ENCODE measurements around the gene OR1J2. TPM values are rescaled to one million over a fixed set of nuclear protein-coding genes. Genes with fewer than 3 reads are reported as not detected.

OR1J2 gene
- total RNA-seq, 6 donors from 2014 or later = 0.61 TPM; not detected in 5

GRCh38 chr9:122479062-122479461, 31.5 kb upstream of the OR1J2 start:
- Histone ChIP-seq H3K9me3 (no peaks in the 10 kb centered on the region), H3K4me1 (no peaks in the 10 kb centered on the region), H3K27me3 (no peaks in the 10 kb centered on the region), H3K27ac (no peak overlapping the region), H3K36me3 (no peaks in the 10 kb centered on the region), H3K4me3 (no peak overlapping the region)
- DNase-seq = no peak
- no peak for ATAC-seq (ENCODE audit: low FRiP score in 2 of 2)
- TF ChIP-seq EP300 (IDR thresholded peaks at IDR 0.05) (no peak), POLR2A (IDR thresholded peaks at IDR 0.05) (no peak), CTCF (IDR thresholded peaks at IDR 0.05) (no peak), POLR2AphosphoS5 (IDR thresholded peaks at IDR 0.05) (no peak)
- WGBS, 2 donors = 93 to 96% methylated on average over 5 of the region's 5 CpGs

GRCh38 chr9:122498883-122499288, 11.7 kb upstream of the OR1J2 start:
- Histone ChIP-seq H3K4me1 (peaks cover 0 to 4% (median 0%) of the 10 kb centered on the region in 4 donors), H3K4me3 (no peak overlapping the region), H3K27me3 (no peaks in the 10 kb centered on the region), H3K27ac (no peak overlapping the region), H3K36me3 (no peaks in the 10 kb centered on the region), H3K9me3 (peaks cover 0 to under 1% (median 0%) of the 10 kb centered on the region in 4 donors)
- no peak for DNase-seq
- ATAC-seq (ENCODE audit: low FRiP score in 2 of 2) = peak; percentile 56 to 67
- 31 to 85% methylated on average over 2 of the region's 2 CpGs for WGBS, 2 donors
- no peak for TF ChIP-seq POLR2AphosphoS5 (IDR thresholded peaks at IDR 0.05)
- TF ChIP-seq CTCF (IDR thresholded peaks at IDR 0.05) = peak; percentile 51 to 79 (median 65)
- TF ChIP-seq EP300 (IDR thresholded peaks at IDR 0.05) = no peak
- TF ChIP-seq POLR2A (IDR thresholded peaks at IDR 0.05) = no peak

- H3K27ac ChIP-seq = no peak overlapping the region
- no peak overlapping the region for H3K4me3 ChIP-seq
- TF ChIP-seq POLR2A (IDR thresholded peaks at IDR 0.05) (no peak), CTCF (IDR thresholded peaks at IDR 0.05) (no peak), POLR2AphosphoS5 (IDR thresholded peaks at IDR 0.05) (no peak), EP300 (IDR thresholded peaks at IDR 0.05) (no peak)
- no peak for ATAC-seq (ENCODE audit: low FRiP score in 2 of 2)
- no peak for DNase-seq
- H3K9me3 ChIP-seq = no peaks in the 10 kb centered on the region
- no peaks in the 10 kb centered on the region for H3K27me3 ChIP-seq
- no peaks in the 10 kb centered on the region for H3K4me1 ChIP-seq
- 39 to 51% methylated on average over 2 of the region's 2 CpGs for WGBS, 2 donors
- no peaks in the 10 kb centered on the region for H3K36me3 ChIP-seq
These were observed 3.6 kb upstream of the OR1J2 start for GRCh38 chr9:122506964-122507363.

GRCh38 chr9:122518226-122518625, 7.6 kb downstream of the OR1J2 start:
- Histone ChIP-seq H3K27ac (no peak overlapping the region), H3K27me3 (no peaks in the 10 kb centered on the region), H3K4me3 (no peak overlapping the region), H3K4me1 (no peaks in the 10 kb centered on the region), H3K36me3 (no peaks in the 10 kb centered on the region), H3K9me3 (no peaks in the 10 kb centered on the region)
- DNase-seq (no peak), ATAC-seq (ENCODE audit: low FRiP score in 2 of 2) (no peak)
- 64 to 66% methylated on average over 2 of the region's 2 CpGs for WGBS, 2 donors
- TF ChIP-seq POLR2A (IDR thresholded peaks at IDR 0.05) (no peak), CTCF (IDR thresholded peaks at IDR 0.05) (no peak), EP300 (IDR thresholded peaks at IDR 0.05) (no peak), POLR2AphosphoS5 (IDR thresholded peaks at IDR 0.05) (no peak)

GRCh38 chr9:122518841-122519240, 8.2 kb downstream of the OR1J2 start, which contains the start of gene OR1J4:
TSS of gene OR1J4 (plus strand) at chr9:122519141. CDS start at chr9:122519141, 0 bp downstream.
- ATAC-seq (ENCODE audit: low FRiP score in 2 of 2) (no peak), DNase-seq (no peak)
- H3K4me3 ChIP-seq = no peak within 1 kb of the TSS
- no peak for TF ChIP-seq POLR2A (IDR thresholded peaks at IDR 0.05)
- TF ChIP-seq CTCF (IDR thresholded peaks at IDR 0.05) = no peak
- TF ChIP-seq EP300 (IDR thresholded peaks at IDR 0.05) = no peak
- TF ChIP-seq POLR2AphosphoS5 (IDR thresholded peaks at IDR 0.05) = no peak
- no peak within 1 kb of the TSS for H3K27ac ChIP-seq
- H3K36me3 ChIP-seq = no peaks in the 10 kb centered on the region
- H3K4me1 ChIP-seq = no peaks in the 10 kb centered on the region
- WGBS, 2 donors = 63 to 69% methylated on average over 4 of the region's 4 CpGs
- no peaks in the 10 kb centered on the region for H3K27me3 ChIP-seq
- H3K9me3 ChIP-seq = no peaks in the 10 kb centered on the region
